Endothelial cell of umbilical vein (primary cell): ENCODE data around the gene SYMPK. TPM values are rescaled to one million over a fixed set of nuclear protein-coding genes. Genes with fewer than 3 reads are reported as not detected.

ENCODE experiments used
- BruUV-seq: library from RNA; stranded (reverse); fragments of 400-500 nt; replicated peaks from 2 replicates; lab custom pipeline; 2021; lab: Mats Ljungman, UMichigan
- CTCF ChIA-PET: fragments of 300-600, 350-600 bp; sonication (Branson Sonifier 250); formaldehyde crosslinking; loops from one replicate; lab custom pipeline; 2021; ENCODE audit warnings: antibody characterized with exemption, inconsistent platforms; lab: Charles Lee
- POLR2A ChIA-PET: fragments of 300-600, 350-600 bp; sonication (Branson Sonifier 250); formaldehyde crosslinking; loops from one replicate; lab custom pipeline; 2021; ENCODE audit warnings: antibody characterized with exemption, inconsistent platforms; lab: Charles Lee
- DNase-seq: peaks from one replicate; pipeline ENCODE4 v3.0.0-alpha.2; 2011; ENCODE audit warnings: low read depth, low spot score
- FAIRE-seq: peaks from 2 replicates; lab custom pipeline; 2011; peaks lifted over from hg19 to GRCh38; lab: Jason Lieb, UNC
- H2AFZ ChIP-seq: 2 replicates; pipeline ENCODE4 v1.6.0; 2012; ENCODE audit warnings: low read depth, low read length, control low read depth, inconsistent platforms
- H3K27ac ChIP-seq: 2 replicates; pipeline ENCODE4 v1.5.1; 2011; ENCODE audit warnings: low read depth, mild to moderate bottlenecking, control low read depth, low read length, moderate library complexity; ENCODE audit not compliant: insufficient read depth
- H3K27me3 ChIP-seq, 2 experiments: 2 replicates each; pipeline versions ENCODE4 v1.6.0 to v1.6.1; 2011; ENCODE audit warnings: low read length in 2 of 2, mixed read lengths in 1 of 2; ENCODE audit not compliant: control insufficient read depth in 2 of 2, insufficient read depth in 2 of 2
- H3K36me3 ChIP-seq, 2 experiments: 2 replicates in 1 of 2; 3 replicates in 1 of 2; pipeline ENCODE4 v1.5.1; 2011; ENCODE audit warnings: low read length in 2 of 2, mild to moderate bottlenecking in 1 of 2, moderate library complexity in 1 of 2; ENCODE audit not compliant: control insufficient read depth in 2 of 2, insufficient read depth in 2 of 2; ENCODE audit errors: extremely low read depth in 1 of 2
- H3K4me1 ChIP-seq: 3 replicates; pipeline ENCODE4 v1.5.1; 2011; ENCODE audit warnings: mild to moderate bottlenecking, low read length; ENCODE audit not compliant: control insufficient read depth, insufficient read depth; ENCODE audit errors: extremely low read depth
- H3K4me2 ChIP-seq: 2 replicates; pipeline ENCODE4 v1.6.1; 2011; ENCODE audit warnings: low read length, control low read depth, mixed read lengths; ENCODE audit not compliant: insufficient read depth
- H3K4me3 ChIP-seq, 3 experiments: fragments of 200-600 bp in 1 of 3; sonication (generic), shearing (Covaris generic) in 1 of 3; replicated peaks in 1 of 3; 2 replicates each; pipeline ENCODE4 v1.5.1; 2011 to 2016; ENCODE audit warnings: control low read depth in 3 of 3, low read length in 3 of 3, mild to moderate bottlenecking in 2 of 3, inconsistent platforms in 1 of 3, low read depth in 1 of 3, moderate library complexity in 1 of 3; ENCODE audit not compliant: insufficient read depth in 1 of 3
- H3K79me2 ChIP-seq: 2 replicates; pipeline ENCODE4 v1.6.0; 2012; ENCODE audit warnings: low read length, inconsistent platforms; ENCODE audit not compliant: control insufficient read depth, insufficient read depth
- H3K9ac ChIP-seq: replicated peaks from 2 replicates; pipeline ENCODE3; 2011; ENCODE audit warnings: low read length, control low read depth; ENCODE audit not compliant: insufficient read depth; ENCODE audit errors: extremely low read depth
- H3K9me1 ChIP-seq: replicated peaks from 3 replicates; pipeline ENCODE4 v1.6.0; 2011; ENCODE audit warnings: mild to moderate bottlenecking, low read length; ENCODE audit not compliant: control insufficient read depth, insufficient read depth; ENCODE audit errors: extremely low read depth
- H3K9me3 ChIP-seq: replicated peaks from 2 replicates; pipeline ENCODE4 v1.5.1; 2012; ENCODE audit warnings: low read length, inconsistent platforms; ENCODE audit not compliant: control insufficient read depth, insufficient read depth
- H4K20me1 ChIP-seq: replicated peaks from 2 replicates; pipeline ENCODE3; 2011; ENCODE audit warnings: mild to moderate bottlenecking, low read length; ENCODE audit not compliant: control insufficient read depth, insufficient read depth; ENCODE audit errors: extremely low read depth
- EZH2 ChIP-seq: IDR thresholded peaks from 2 replicates; pipeline ENCODE4 v1.6.1; 2012; ENCODE audit warnings: borderline replicate concordance, low read depth, mild to moderate bottlenecking, moderate library complexity, low read length, inconsistent platforms; ENCODE audit not compliant: severe bottlenecking
- GATA2 ChIP-seq: IDR thresholded peaks from 2 replicates; pipeline ENCODE4 v1.7.0; 2011; ENCODE audit warnings: low read depth, mild to moderate bottlenecking, moderate library complexity, mixed read lengths, low read length; ENCODE audit not compliant: insufficient read length, insufficient read depth
- POLR2A ChIP-seq: IDR thresholded peaks from 2 replicates; pipeline ENCODE4 v1.6.1; 2012; ENCODE audit warnings: low read depth, mild to moderate bottlenecking, control low read depth, low read length
- dilution Hi-C: fragments of 300-500 bp; cut with MboI; formaldehyde crosslinking; loops from one replicate; pipeline ENCODE4 v1.15.0; 2019; ENCODE audit warnings: low sequenced_read_pairs; ENCODE audit not compliant: extremely low pct_ligation_motif_present
- intact Hi-C: fragments of 100-400 bp; cut with micrococcal nuclease; formaldehyde crosslinking; loops from one replicate; pipeline ENCODE4 v1.10.0; 2022
- polyA plus RNA-seq, 4 experiments: library from polyadenylated mRNA; depleted of rRNA in 3 of 4; stranded (reverse) in 3 of 4; unstranded in 1 of 4; fragments of >200 nt; gene quantifications; 2 replicates each; pipeline versions ENCODE4 v1.2.1 to v1.2.3, GENCODE V29; 2011 to 2012; ENCODE audit warnings: missing spikeins in 1 of 4
- total RNA-seq: library from RNA; stranded (reverse); gene quantifications from 2 replicates; pipeline ENCODE4 v1.2.3, GENCODE V29; 2021
- TF ChIP-seq, protein P1 (sequence below), 2 donors: IDR thresholded peaks; 1 replicate in 1 of 2; 2 replicates in 1 of 2; pipeline ENCODE4 v1.5.1; 2011; ENCODE audit warnings: low read length in 2 of 2, mild to moderate bottlenecking in 2 of 2, moderate library complexity in 2 of 2, control low read depth in 1 of 2, inconsistent platforms in 1 of 2, low read depth in 1 of 2; ENCODE audit not compliant: insufficient read depth in 1 of 2; ENCODE audit errors: extremely low read depth in 1 of 2

The SYMPK gene
- total and polyA plus RNA-seq, 2 donors (not counting 3 experiments of a cell fraction or from before 2014, with no cell fraction given): 89.8 to 95.7 TPM

DNA sequence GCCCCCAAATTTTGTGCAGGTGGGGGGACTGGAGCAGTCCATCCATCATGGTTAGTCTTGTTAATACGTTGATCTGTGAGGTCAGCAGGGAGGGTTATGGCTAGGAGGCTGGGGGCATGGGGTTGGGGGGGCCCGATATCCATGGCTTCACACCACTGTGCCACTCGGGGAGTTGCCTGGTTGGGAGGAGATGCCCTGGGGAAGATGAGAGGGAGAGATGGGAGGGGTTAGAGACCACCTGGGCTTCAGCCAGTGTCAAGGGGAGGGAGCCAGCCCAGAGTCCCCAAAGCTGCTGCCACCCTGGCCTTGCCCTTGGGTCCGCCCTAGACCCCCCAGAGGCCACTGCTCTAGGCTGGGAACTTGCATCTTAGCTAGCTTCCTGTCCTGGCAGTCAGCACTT lies 78.9 kb downstream of the SYMPK start:
- FAIRE-seq (no peak), DNase-seq (no peak)
- Histone ChIP-seq H3K9me3 (no peaks in the 10 kb centered on the region), H3K27me3 (no peaks in the 10 kb centered on the region), H3K9me1 (no peaks in the 10 kb centered on the region), H3K79me2 (no peaks in the 10 kb centered on the region), H3K4me2 (no peak overlapping the region), H4K20me1 (no peaks in the 10 kb centered on the region), H3K4me1 (peaks cover 5% of the 10 kb centered on the region), H3K4me3 (no peak overlapping the region), H3K27ac (no peak overlapping the region), H3K36me3 (peaks cover 7 to 26% of the 10 kb centered on the region in 2 experiments), H2AFZ (no peak overlapping the region), H3K9ac (no peak overlapping the region)
- CTCF ChIA-PET: interaction anchor here (1.1 to 1.3 kb wide), 2 partner anchors 14 to 15 kb away, joined by 3 to 4 read pairs; no protein-coding TSS in a partner anchor
- intact Hi-C loops (no loop called here), dilution Hi-C loops (no loop called here)
- POLR2A ChIA-PET: no interaction called here
- no peak for TF ChIP-seq POLR2A
- no peak for TF ChIP-seq GATA2
- TF ChIP-seq, protein P1, sequence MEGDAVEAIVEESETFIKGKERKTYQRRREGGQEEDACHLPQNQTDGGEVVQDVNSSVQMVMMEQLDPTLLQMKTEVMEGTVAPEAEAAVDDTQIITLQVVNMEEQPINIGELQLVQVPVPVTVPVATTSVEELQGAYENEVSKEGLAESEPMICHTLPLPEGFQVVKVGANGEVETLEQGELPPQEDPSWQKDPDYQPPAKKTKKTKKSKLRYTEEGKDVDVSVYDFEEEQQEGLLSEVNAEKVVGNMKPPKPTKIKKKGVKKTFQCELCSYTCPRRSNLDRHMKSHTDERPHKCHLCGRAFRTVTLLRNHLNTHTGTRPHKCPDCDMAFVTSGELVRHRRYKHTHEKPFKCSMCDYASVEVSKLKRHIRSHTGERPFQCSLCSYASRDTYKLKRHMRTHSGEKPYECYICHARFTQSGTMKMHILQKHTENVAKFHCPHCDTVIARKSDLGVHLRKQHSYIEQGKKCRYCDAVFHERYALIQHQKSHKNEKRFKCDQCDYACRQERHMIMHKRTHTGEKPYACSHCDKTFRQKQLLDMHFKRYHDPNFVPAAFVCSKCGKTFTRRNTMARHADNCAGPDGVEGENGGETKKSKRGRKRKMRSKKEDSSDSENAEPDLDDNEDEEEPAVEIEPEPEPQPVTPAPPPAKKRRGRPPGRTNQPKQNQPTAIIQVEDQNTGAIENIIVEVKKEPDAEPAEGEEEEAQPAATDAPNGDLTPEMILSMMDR (IDR thresholded peaks at IDR 0.05; ENCODE audit: extremely low read depth in 1 of 2, insufficient read depth in 1 of 2, low read depth in 1 of 2, low read length in 2 of 2): no peak
- no peak for TF ChIP-seq EZH2
- BruUV-seq: no TSS peak
